GM12878 (cell line): ENCODE data around the gene CTNNA2. TPM values are rescaled to one million over a fixed set of nuclear protein-coding genes. Genes with fewer than 3 reads are reported as not detected.
A peak's percentile ranks its signal among the peaks of the same experiment; 100 is the strongest.

ENCODE experiments used
- ATAC-seq: fragments of 200-7000 bp; cut with Tn5 transposase; 3 replicates; pipeline ENCODE4 v1.9.1; 2020; ENCODE audit warnings: mild to moderate bottlenecking, moderate library complexity
- BruUV-seq: library from RNA; stranded (reverse); fragments of 400-500 nt; replicated peaks from 2 replicates; lab custom pipeline; 2021; lab: Mats Ljungman, UMichigan
- CTCF ChIA-PET: fragments of 300-600 bp; sonication (Branson Sonifier 250); formaldehyde crosslinking; extraction: SDS; loops from one replicate; lab custom pipeline; 2021; ENCODE audit warnings: inconsistent platforms; lab: Yijun Ruan, JAX
- POLR2A ChIA-PET: fragments of 350-600 bp; formaldehyde crosslinking; extraction: SDS; loops from one replicate; lab custom pipeline; 2021; ENCODE audit warnings: inconsistent platforms; lab: Charles Lee
- RAD21 ChIA-PET: fragments of 300-600 bp; sonication (Branson Sonifier 250); formaldehyde crosslinking; loops from one replicate; lab custom pipeline; 2023; ENCODE audit warnings: antibody characterized with exemption; ENCODE audit not compliant: unreplicated experiment; lab: Charles Lee
- SMC1A ChIA-PET: fragments of 300-600 bp; sonication (Branson Sonifier 250); formaldehyde crosslinking; loops from one replicate; lab custom pipeline; 2023; ENCODE audit not compliant: unreplicated experiment, uncharacterized antibody; lab: Charles Lee
- DNase-seq: peaks from one replicate; pipeline ENCODE4 v3.0.0-alpha.2; 2011; ENCODE audit warnings: low read depth, low spot score
- FAIRE-seq: peaks from 3 replicates; lab custom pipeline; 2011; peaks lifted over from hg19 to GRCh38; lab: Jason Lieb, UNC
- H2AFZ ChIP-seq: 2 replicates; pipeline ENCODE4 v1.6.0; 2011; ENCODE audit warnings: low read depth, low read length, control low read depth; ENCODE audit not compliant: control insufficient read depth
- H3K27ac ChIP-seq: 2 replicates; pipeline ENCODE4 v1.5.1; 2011; ENCODE audit warnings: control low read depth; ENCODE audit not compliant: control insufficient read depth, insufficient read depth
- H3K27me3 ChIP-seq, 2 experiments: replicated peaks in 1 of 2; 2 replicates each; pipeline versions ENCODE4 v1.6.0 to v1.6.1; 2011; ENCODE audit warnings: low read length in 1 of 2; ENCODE audit not compliant: control insufficient read depth in 2 of 2, insufficient read depth in 2 of 2
- H3K36me3 ChIP-seq, 2 experiments: 2 replicates each; pipeline ENCODE4 v1.5.1; 2011; ENCODE audit warnings: low read length in 1 of 2; ENCODE audit not compliant: control insufficient read depth in 2 of 2, insufficient read depth in 2 of 2
- H3K4me1 ChIP-seq: 2 replicates; pipeline ENCODE4 v1.6.1; 2011; ENCODE audit warnings: mild to moderate bottlenecking, low read length, moderate library complexity, mixed read lengths; ENCODE audit not compliant: control insufficient read depth, insufficient read depth
- H3K4me2 ChIP-seq: 2 replicates; pipeline ENCODE4 v1.6.0; 2011; ENCODE audit warnings: control low read depth; ENCODE audit not compliant: control insufficient read depth, insufficient read depth
- H3K4me3 ChIP-seq: fragments of 200-600 bp; sonication (generic); 2 replicates; pipeline ENCODE4 v1.5.1; 2016
- H3K79me2 ChIP-seq: 2 replicates; pipeline ENCODE4 v1.6.0; 2011; ENCODE audit warnings: low read length; ENCODE audit not compliant: control insufficient read depth, insufficient read depth
- H3K9ac ChIP-seq: 2 replicates; pipeline ENCODE4 v1.8.0; 2011; ENCODE audit warnings: low read length, control low read depth, mixed read lengths; ENCODE audit not compliant: control insufficient read depth, insufficient read depth
- H3K9me3 ChIP-seq: replicated peaks from 3 replicates; pipeline ENCODE4 v1.5.1; 2011; ENCODE audit warnings: mild to moderate bottlenecking, low read length; ENCODE audit not compliant: control insufficient read depth, insufficient read depth
- H4K20me1 ChIP-seq: 2 replicates; pipeline ENCODE4 v1.6.0; 2011; ENCODE audit not compliant: control insufficient read depth, insufficient read depth
- CREM ChIP-seq: IDR thresholded peaks from 2 replicates; pipeline ENCODE4 v1.6.1; 2014; ENCODE audit warnings: antibody characterized with exemption, low read depth
- IKZF1 ChIP-seq: fragments of 450-650 bp; conservative IDR thresholded peaks from 2 replicates; pipeline ENCODE4 v1.6.1; 2017; ENCODE audit warnings: antibody characterized with exemption, mild to moderate bottlenecking
- IKZF2 ChIP-seq, 2 experiments: fragments of 450-650 bp; IDR thresholded peaks; 2 replicates each; pipeline ENCODE4 v1.6.1; 2017; ENCODE audit warnings: mild to moderate bottlenecking in 2 of 2, moderate library complexity in 2 of 2
- SREBF1 ChIP-seq: IDR thresholded peaks from 2 replicates; pipeline ENCODE4 v1.6.1; 2012; ENCODE audit warnings: mild to moderate bottlenecking, low read length
- ZNF384 ChIP-seq: IDR thresholded peaks from 2 replicates; pipeline ENCODE4 v1.6.1; 2012; ENCODE audit warnings: low read depth, mild to moderate bottlenecking, low read length, improper control_type of control experiment, borderline replicate concordance
- WGBS: methylation state at CpG from one replicate; pipeline ENCODE4 v1.1.6; 2016; ENCODE audit warnings: low lambda C conversion rate; ENCODE audit not compliant: insufficient replicate concordance, insufficient coverage; ENCODE audit errors: missing lambda C conversion rate; 5-methylcytosine and 5-hydroxymethylcytosine counted together
- in situ Hi-C: fragments of 300-500 bp; cut with MboI; formaldehyde crosslinking; loops from 9 replicates; pipeline ENCODE4 v1.14.3; 2018; ENCODE audit warnings: mixed read lengths
- intact Hi-C: fragments of 100-400 bp; cut with micrococcal nuclease; formaldehyde crosslinking; loops from one replicate; pipeline ENCODE4 v1.14.2; 2022; ENCODE audit not compliant: unreplicated experiment
- polyA plus RNA-seq, 11 experiments: library from polyadenylated mRNA; depleted of rRNA in 4 of 11; unstranded in 6 of 11; stranded (reverse) in 5 of 11; fragments of >200 nt; fragmentation: Nextera tagmentation in 4 of 11; fragmentation: Illumina TruSeq in 1 of 11; extraction: Ambion mirVana in 4 of 11; extraction: Trizol in 1 of 11; gene quantifications; 1 replicate in 1 of 11; 2 replicates in 10 of 11; pipeline versions ENCODE4 v1.2.1 to v1.2.3, GENCODE V29; 2011 to 2016; ENCODE audit warnings: inconsistent platforms in 2 of 11, missing spikeins in 2 of 11, low read depth in 1 of 11
- total RNA-seq, 4 experiments: library from RNA; depleted of rRNA in 3 of 4; stranded (reverse); fragments of >200 nt in 3 of 4; fragmentation: Illumina TruSeq in 1 of 4; extraction: Trizol in 1 of 4; gene quantifications; 2 replicates each; pipeline versions ENCODE4 v1.2.1 to v1.2.3, GENCODE V29; 2013 to 2021

The CTNNA2 gene
- total and polyA plus RNA-seq, 10 of the 15 experiments (the other 5 are each of a cell fraction or from before 2014, with no cell fraction given): 2.4 to 36.2 (median 6.6) TPM

GRCh38 chr2:80591233-80591632 is 1078.4 kb downstream of the CTNNA2 start:
- Histone ChIP-seq H3K36me3 (no peaks in the 10 kb centered on the region), H3K4me2 (no peak overlapping the region), H3K27ac (no peak overlapping the region), H2AFZ (no peak overlapping the region), H3K9me3 (no peaks in the 10 kb centered on the region), H3K4me1 (no peaks in the 10 kb centered on the region; the same call in 1 of the 2 replicates), H3K27me3 (no peaks in the 10 kb centered on the region), H3K9ac (no peak overlapping the region), H3K79me2 (no peaks in the 10 kb centered on the region)
- intact Hi-C loops: no loop called here
- BruUV-seq: no TSS peak
- no peak for FAIRE-seq
- ChIA-PET RAD21 (interaction anchor here (0.7 to 1.2 kb wide), 3 partner anchors 61 to 97 kb away, joined by 3 to 4 read pairs (median 3); no protein-coding TSS in a partner anchor), SMC1A (interaction anchor here (0.9 to 4.6 kb wide), 9 partner anchors 10 to 265 kb away, joined by 3 to 27 read pairs (median 4); no protein-coding TSS in a partner anchor), CTCF (interaction anchor here (1.1 to 1.2 kb wide), 2 partner anchors 18 to 35 kb away, joined by 3 to 4 read pairs; no protein-coding TSS in a partner anchor)
- in situ Hi-C loops: no loop called here
- WGBS: 24% methylated on average over 2 of the region's 2 CpGs
- no peak for TF ChIP-seq CREM
- peak; percentile 77 for TF ChIP-seq ZNF384
- TF ChIP-seq, all 136 proteins: peak for 1
- POLR2A ChIA-PET: interaction anchor here (1.2 to 1.5 kb wide), 2 partner anchors 9 to 19 kb away, joined by 4 to 7 read pairs; no protein-coding TSS in a partner anchor
- no peaks in the 10 kb centered on the region for H4K20me1 ChIP-seq
- DNase-seq (no peak), ATAC-seq (peak; percentile 58)
- H3K4me3 ChIP-seq: no peak overlapping the region

- Histone ChIP-seq H2AFZ (no peak overlapping the region), H3K4me2 (0 out of 2 replicates have a peak overlapping the region, but pooled peaks have one; percentile 3), H3K27me3 (no peaks in the 10 kb centered on the region), H3K79me2 (no peaks in the 10 kb centered on the region), H3K27ac (no peak overlapping the region; the same call in 1 of the 2 replicates), H4K20me1 (no peaks in the 10 kb centered on the region), H3K4me1 (no peaks in the 10 kb centered on the region; the same call in 1 of the 2 replicates), H3K9ac (no peak overlapping the region), H3K36me3 (no peaks in the 10 kb centered on the region), H3K4me3 (no peak overlapping the region), H3K9me3 (no peaks in the 10 kb centered on the region)
- FAIRE-seq (no peak), ATAC-seq (peak; percentile 71), DNase-seq (no peak)
- BruUV-seq: no TSS peak
- WGBS: 28% methylated on average over 2 of the region's 2 CpGs
- intact Hi-C loops (no loop called here), in situ Hi-C loops (no loop called here)
- ChIA-PET RAD21 (interaction anchor here (0.5 to 1.2 kb wide), 3 partner anchors 62 to 282 kb away, joined by 3 to 4 read pairs (median 3); no protein-coding TSS in a partner anchor), CTCF (interaction anchor here (0.8 to 1.2 kb wide), 4 partner anchors 10 to 57 kb away, joined by 3 to 4 read pairs (median 3); no protein-coding TSS in a partner anchor), POLR2A (interaction anchor here (1.2 to 1.5 kb wide), 2 partner anchors 8 to 20 kb away, joined by 4 to 7 read pairs; no protein-coding TSS in a partner anchor), SMC1A (interaction anchor here (0.7 to 4.6 kb wide), 10 partner anchors 9 to 266 kb away, joined by 3 to 27 read pairs (median 4); no protein-coding TSS in a partner anchor)
- TF ChIP-seq IKZF2 (IDR thresholded peaks at IDR 0.05) (peak; percentile 21 to 54; a peak in 1 of 4 replicates), IKZF1 (peak; percentile 31; the same call in 1 of the 2 replicates), SREBF1 (no peak)
Observed at GRCh38 chr2:80592106-80592505, 1079.3 kb downstream of the CTNNA2 start.
